Cortex of kidney (tissue), 1 donor: ENCODE measurements around the gene ZCCHC7.
"Not testable (repeated sequence)": the region's sequence is repeated elsewhere in the genome, so short reads cannot be mapped to it uniquely, and the experiment has no call there.

Experiments used
- DNase-seq: peaks from one replicate; lab custom pipeline; 2025; lab: John Stamatoyannopoulos, UW

Gene ZCCHC7

GRCh38 chr9:37251452-37251851 is 131.1 kb downstream of the ZCCHC7 start:
- DNase-seq, result no peak

- DNase-seq, result no peak
Observed at GRCh38 chr9:37253377-37253937, 133.1 kb downstream of the ZCCHC7 start.

- no peak for DNase-seq
Observed at GRCh38 chr9:37255187-37255586, 134.8 kb downstream of the ZCCHC7 start.

- no peak for DNase-seq
Observed at GRCh38 chr9:37255944-37256862, 135.8 kb downstream of the ZCCHC7 start.

- no peak for DNase-seq
Observed at GRCh38 chr9:37259951-37260350, 139.6 kb downstream of the ZCCHC7 start.

- no peak for DNase-seq
Observed at GRCh38 chr9:37262410-37262809, 142.0 kb downstream of the ZCCHC7 start.

- DNase-seq, result no peak
Observed at GRCh38 chr9:37264539-37264938, 144.2 kb downstream of the ZCCHC7 start.

GRCh38 chr9:37266630-37267029 is 146.3 kb downstream of the ZCCHC7 start:
- DNase-seq, result no peak

- no peak for DNase-seq
Observed at GRCh38 chr9:37269221-37269620, 148.8 kb downstream of the ZCCHC7 start.

- DNase-seq, result no peak
Observed at GRCh38 chr9:37271679-37272078, 151.3 kb downstream of the ZCCHC7 start.

GRCh38 chr9:37273595-37273994 is 153.2 kb downstream of the ZCCHC7 start:
- no peak for DNase-seq

GRCh38 chr9:37281541-37281940 is 161.2 kb downstream of the ZCCHC7 start:
- DNase-seq, result no peak

GRCh38 chr9:37283730-37284325 is 163.5 kb downstream of the ZCCHC7 start:
- no peak for DNase-seq

GRCh38 chr9:37284636-37285035 is 164.3 kb downstream of the ZCCHC7 start:
- DNase-seq, result no peak

- no peak for DNase-seq
Observed at GRCh38 chr9:37286530-37287175, 166.3 kb downstream of the ZCCHC7 start.

- no peak for DNase-seq
Observed at GRCh38 chr9:37287317-37287716, 166.9 kb downstream of the ZCCHC7 start.

GRCh38 chr9:37289631-37290030 is 169.3 kb downstream of the ZCCHC7 start:
- no peak for DNase-seq

GRCh38 chr9:37290366-37290939 is 170.1 kb downstream of the ZCCHC7 start:
- no peak for DNase-seq

- no peak for DNase-seq
Observed at GRCh38 chr9:37290940-37291485, 170.6 kb downstream of the ZCCHC7 start.

- DNase-seq, result not testable (repeated sequence)
Observed at GRCh38 chr9:37291612-37292238, 171.4 kb downstream of the ZCCHC7 start.

GRCh38 chr9:37292896-37293295 is 172.5 kb downstream of the ZCCHC7 start:
- DNase-seq, result no peak
